Hematopoietic multipotent progenitor cell treated with erythropoietin and hydrocortisone succinate and interleukin-3 and kit ligand, for 6 days (in vitro differentiated cells): ENCODE measurements around the gene LRRC66.

Experiments used
- DNase-seq: peaks from one replicate; pipeline ENCODE4 v3.0.0-alpha.2; 2015

Gene LRRC66

DNA sequence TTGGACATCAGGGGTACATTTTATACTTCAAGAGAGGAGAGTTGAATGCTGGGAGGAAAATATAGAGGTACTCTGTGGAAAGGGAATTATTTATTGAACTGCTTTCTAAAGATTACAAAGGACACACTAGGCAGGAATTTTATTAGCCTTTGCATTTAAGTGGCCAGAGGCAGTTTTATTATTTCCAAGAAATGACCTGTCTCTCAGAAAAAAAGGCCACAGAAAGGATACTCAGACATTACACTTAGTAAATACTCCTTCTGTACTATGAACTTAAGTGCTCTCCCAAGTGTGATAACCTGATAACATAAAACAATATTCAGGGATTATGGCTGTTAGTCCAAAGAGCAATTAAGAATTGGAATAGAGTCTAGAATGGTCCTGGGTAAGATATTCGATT, 7.5 kb downstream of the LRRC66 start:
- no peak for DNase-seq

DNA sequence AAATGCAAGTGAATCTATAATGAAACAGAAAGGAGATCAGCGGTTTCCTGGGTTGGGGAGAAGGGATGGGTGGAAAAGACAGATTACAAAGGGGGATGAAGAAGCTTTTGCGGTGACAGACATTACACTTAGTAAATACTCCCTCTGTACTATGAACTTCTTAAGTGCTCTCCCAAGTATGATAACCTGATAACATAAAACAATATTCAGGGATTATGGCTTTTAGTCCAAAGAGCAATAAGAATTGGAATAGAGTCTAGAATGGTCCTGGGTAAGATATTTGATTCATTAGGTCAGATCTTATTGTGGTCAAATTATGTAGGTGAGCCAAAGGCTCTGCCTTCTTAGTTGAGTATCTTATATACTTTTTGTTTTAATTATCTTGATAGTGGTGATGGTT, 9.2 kb downstream of the LRRC66 start:
- DNase-seq: no peak

- no peak for DNase-seq
Observed at GRCh38 chr4:52006887-52007286, 13.3 kb downstream of the LRRC66 start.

- no peak for DNase-seq
Observed at GRCh38 chr4:52005604-52006273, 14.4 kb downstream of the LRRC66 start.

- DNase-seq: no peak
Observed at GRCh38 chr4:52004414-52004813, 15.7 kb downstream of the LRRC66 start.

GRCh38 chr4:52001616-52002015, 18.5 kb downstream of the LRRC66 start:
- no peak for DNase-seq

GRCh38 chr4:51999250-51999649, 20.9 kb downstream of the LRRC66 start:
- DNase-seq: no peak

- no peak for DNase-seq
Observed at GRCh38 chr4:51998837-51999236, 21.3 kb downstream of the LRRC66 start.

GRCh38 chr4:51997647-51998046, 22.5 kb downstream of the LRRC66 start:
- DNase-seq: no peak

DNA sequence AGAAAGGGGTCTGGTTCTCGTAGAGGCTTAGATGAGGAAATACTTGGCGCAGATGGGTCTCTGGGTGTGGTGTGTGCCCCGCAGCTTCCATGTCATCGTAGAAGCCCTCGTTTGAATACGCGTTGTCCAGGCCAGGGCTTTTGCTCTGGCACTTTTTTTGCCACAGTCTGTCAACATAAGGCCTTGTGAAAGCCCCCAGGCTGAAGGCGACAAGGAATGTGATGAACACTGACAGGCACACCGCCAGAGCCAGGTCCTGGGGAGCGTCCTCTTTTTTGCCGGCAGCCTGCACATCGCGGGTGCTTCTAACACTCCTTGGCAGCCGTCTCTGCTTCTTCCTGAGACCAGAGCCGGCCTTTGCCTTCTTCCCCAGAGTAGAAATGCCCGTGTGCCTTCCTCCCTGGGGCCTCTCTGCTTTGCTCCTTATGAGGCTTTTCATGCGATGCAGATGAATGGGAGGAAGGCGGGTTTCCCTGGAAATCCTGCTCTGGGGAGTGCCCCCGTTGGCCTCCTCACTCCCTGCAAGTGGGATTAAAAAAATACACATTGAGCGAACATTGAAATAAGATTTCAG, 24.4 kb downstream of the LRRC66 start:
- DNase-seq: no peak

GRCh38 chr4:51965862-51966261, 54.3 kb downstream of the LRRC66 start:
- DNase-seq: no peak

GRCh38 chr4:51963841-51964517, 56.2 kb downstream of the LRRC66 start:
- DNase-seq: no peak

GRCh38 chr4:51960486-51960885, 59.7 kb downstream of the LRRC66 start:
- no peak for DNase-seq

- DNase-seq: no peak
Observed at GRCh38 chr4:51958199-51958968, 61.8 kb downstream of the LRRC66 start.
